Measurements from ENCODE around the gene GPR42.

GPR42 gene

GRCh38 chr19:35392742-35393715 lies 22.2 kb downstream of the GPR42 start (continued):
- TF ChIP-seq, protein P1, sequence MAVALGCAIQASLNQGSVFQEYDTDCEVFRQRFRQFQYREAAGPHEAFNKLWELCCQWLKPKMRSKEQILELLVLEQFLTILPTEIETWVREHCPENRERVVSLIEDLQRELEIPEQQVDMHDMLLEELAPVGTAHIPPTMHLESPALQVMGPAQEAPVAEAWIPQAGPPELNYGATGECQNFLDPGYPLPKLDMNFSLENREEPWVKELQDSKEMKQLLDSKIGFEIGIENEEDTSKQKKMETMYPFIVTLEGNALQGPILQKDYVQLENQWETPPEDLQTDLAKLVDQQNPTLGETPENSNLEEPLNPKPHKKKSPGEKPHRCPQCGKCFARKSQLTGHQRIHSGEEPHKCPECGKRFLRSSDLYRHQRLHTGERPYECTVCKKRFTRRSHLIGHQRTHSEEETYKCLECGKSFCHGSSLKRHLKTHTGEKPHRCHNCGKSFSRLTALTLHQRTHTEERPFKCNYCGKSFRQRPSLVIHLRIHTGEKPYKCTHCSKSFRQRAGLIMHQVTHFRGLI (tag by site-specific recombination; IDR thresholded peaks at IDR 0.05) = no peak
- TF ChIP-seq ZNF529 (tag by site-specific recombination; IDR thresholded peaks at IDR 0.05; ENCODE audit: insufficient replicate concordance) (no peak), ZNF24 (tag by site-specific recombination; IDR thresholded peaks at IDR 0.05) (no peak), ZNF549 (tag by site-specific recombination; IDR thresholded peaks at IDR 0.05) (no peak), ZNF510 (tag by site-specific recombination; IDR thresholded peaks at IDR 0.05; ENCODE audit: insufficient replicate concordance) (no peak), ZNF362 (tag by site-specific recombination; IDR thresholded peaks at IDR 0.05) (no peak), ZFP41 (tag by site-specific recombination; IDR thresholded peaks at IDR 0.05; ENCODE audit: borderline replicate concordance) (no peak), YY2 (tag by site-specific recombination; IDR thresholded peaks at IDR 0.05) (0 out of 2 replicates have a peak, but pooled peaks have one; percentile 9), ZNF157 (tag by site-specific recombination; IDR thresholded peaks at IDR 0.05) (0 out of 2 replicates have a peak, but pooled peaks have one; percentile 43)
- TF ChIP-seq, protein P2, sequence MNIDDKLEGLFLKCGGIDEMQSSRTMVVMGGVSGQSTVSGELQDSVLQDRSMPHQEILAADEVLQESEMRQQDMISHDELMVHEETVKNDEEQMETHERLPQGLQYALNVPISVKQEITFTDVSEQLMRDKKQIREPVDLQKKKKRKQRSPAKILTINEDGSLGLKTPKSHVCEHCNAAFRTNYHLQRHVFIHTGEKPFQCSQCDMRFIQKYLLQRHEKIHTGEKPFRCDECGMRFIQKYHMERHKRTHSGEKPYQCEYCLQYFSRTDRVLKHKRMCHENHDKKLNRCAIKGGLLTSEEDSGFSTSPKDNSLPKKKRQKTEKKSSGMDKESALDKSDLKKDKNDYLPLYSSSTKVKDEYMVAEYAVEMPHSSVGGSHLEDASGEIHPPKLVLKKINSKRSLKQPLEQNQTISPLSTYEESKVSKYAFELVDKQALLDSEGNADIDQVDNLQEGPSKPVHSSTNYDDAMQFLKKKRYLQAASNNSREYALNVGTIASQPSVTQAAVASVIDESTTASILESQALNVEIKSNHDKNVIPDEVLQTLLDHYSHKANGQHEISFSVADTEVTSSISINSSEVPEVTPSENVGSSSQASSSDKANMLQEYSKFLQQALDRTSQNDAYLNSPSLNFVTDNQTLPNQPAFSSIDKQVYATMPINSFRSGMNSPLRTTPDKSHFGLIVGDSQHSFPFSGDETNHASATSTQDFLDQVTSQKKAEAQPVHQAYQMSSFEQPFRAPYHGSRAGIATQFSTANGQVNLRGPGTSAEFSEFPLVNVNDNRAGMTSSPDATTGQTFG (tag by site-specific recombination; IDR thresholded peaks at IDR 0.05; ENCODE audit: borderline replicate concordance) = peak; percentile 76; the same call in 1 of the 2 replicates
- TF ChIP-seq, protein P3, sequence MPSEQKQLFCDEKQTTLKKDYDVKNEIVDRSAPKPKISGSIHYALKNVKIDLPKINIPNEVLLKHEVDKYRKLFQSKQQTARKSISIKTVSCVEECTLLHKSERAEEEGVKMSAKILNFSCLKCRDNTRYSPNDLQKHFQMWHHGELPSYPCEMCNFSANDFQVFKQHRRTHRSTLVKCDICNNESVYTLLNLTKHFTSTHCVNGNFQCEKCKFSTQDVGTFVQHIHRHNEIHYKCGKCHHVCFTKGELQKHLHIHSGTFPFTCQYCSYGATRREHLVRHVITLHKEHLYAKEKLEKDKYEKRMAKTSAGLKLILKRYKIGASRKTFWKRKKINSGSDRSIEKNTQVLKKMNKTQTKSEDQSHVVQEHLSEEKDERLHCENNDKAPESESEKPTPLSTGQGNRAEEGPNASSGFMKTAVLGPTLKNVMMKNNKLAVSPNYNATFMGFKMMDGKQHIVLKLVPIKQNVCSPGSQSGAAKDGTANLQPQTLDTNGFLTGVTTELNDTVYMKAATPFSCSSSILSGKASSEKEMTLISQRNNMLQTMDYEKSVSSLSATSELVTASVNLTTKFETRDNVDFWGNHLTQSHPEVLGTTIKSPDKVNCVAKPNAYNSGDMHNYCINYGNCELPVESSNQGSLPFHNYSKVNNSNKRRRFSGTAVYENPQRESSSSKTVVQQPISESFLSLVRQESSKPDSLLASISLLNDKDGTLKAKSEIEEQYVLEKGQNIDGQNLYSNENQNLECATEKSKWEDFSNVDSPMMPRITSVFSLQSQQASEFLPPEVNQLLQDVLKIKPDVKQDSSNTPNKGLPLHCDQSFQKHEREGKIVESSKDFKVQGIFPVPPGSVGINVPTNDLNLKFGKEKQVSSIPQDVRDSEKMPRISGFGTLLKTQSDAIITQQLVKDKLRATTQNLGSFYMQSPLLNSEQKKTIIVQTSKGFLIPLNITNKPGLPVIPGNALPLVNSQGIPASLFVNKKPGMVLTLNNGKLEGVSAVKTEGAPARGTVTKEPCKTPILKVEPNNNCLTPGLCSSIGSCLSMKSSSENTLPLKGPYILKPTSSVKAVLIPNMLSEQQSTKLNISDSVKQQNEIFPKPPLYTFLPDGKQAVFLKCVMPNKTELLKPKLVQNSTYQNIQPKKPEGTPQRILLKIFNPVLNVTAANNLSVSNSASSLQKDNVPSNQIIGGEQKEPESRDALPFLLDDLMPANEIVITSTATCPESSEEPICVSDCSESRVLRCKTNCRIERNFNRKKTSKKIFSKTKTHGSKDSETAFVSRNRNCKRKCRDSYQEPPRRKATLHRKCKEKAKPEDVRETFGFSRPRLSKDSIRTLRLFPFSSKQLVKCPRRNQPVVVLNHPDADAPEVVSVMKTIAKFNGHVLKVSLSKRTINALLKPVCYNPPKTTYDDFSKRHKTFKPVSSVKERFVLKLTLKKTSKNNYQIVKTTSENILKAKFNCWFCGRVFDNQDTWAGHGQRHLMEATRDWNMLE (tag by site-specific recombination; conservative IDR thresholded peaks at IDR 0.05; ENCODE audit: low read depth) = no peak

DNA sequence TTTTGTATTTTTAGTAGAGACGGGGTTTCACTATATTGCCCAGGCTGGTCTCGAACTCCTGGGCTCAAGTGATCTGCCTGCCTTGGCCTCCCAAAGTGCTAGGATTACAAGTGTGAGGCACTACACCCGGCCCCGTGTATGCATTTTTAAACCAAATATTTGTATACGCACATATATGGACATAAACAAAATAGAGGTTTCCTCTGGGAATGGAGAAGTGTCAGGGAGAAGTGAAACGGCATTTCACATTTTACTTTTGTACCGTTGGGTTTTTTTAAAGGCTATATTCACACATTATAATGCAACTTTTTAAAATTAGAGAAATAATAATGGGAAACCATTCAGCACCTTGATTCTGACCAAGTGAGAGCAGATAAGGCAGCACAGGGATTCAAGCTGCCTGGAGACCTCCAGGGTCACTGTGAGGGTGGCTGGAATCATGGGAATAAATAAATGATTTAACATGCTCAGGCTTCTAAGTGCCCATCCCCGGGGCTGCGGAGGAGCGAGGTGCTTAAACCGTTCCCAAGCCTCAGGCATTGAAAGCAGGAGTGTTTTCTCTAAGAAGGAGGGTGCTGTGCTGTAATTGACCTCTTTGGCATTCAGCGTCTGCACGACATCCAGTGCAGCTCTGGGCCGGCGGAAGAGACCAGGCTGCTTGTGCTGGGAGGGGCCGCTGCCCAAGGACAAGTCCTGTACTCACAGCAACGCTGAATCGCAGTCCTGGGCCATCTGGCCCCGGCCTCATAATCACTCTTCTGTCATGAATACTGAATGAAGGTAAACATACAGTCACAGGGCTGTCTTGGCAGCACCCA lies 24.7 kb downstream of the GPR42 start:
- ChIA-PET POLR2A (interaction anchor here (0.7 kb wide), 2 partner anchors 11 kb away, joined by 3 read pairs; no protein-coding TSS in a partner anchor), CTCF (interaction anchor here (0.6 to 1.3 kb wide), 6 partner anchors 35 to 266 kb away, joined by 3 to 4 read pairs (median 3); no protein-coding TSS in a partner anchor)
- H3K9me3 ChIP-seq (ENCODE audit: control insufficient read depth, insufficient read depth, low read depth, low read length) = peaks cover 2% of the 10 kb centered on the region; the same call in 1 of the 2 replicates
- H3K36me3 ChIP-seq (ENCODE audit: control insufficient read depth in 2 of 2, insufficient read depth in 1 of 2, low read length in 2 of 2) = peaks cover 0 to 3% of the 10 kb centered on the region in 2 experiments; a peak in 1 of 3 replicates
- no peak overlapping the region for H3K4me3 ChIP-seq (ENCODE audit: low read depth, low read length)
- no peaks in the 10 kb centered on the region for H3K4me1 ChIP-seq (ENCODE audit: control insufficient read depth, insufficient read depth, low read length)
- no peak overlapping the region for H3K27ac ChIP-seq (ENCODE audit: extremely low read depth, low read depth, low read length)
- TF ChIP-seq OSR2 (tag by site-specific recombination; IDR thresholded peaks at IDR 0.05) (no peak), ZNF548 (tag by site-specific recombination; IDR thresholded peaks at IDR 0.05) (no peak), SETDB1 (IDR thresholded peaks at IDR 0.05; ENCODE audit: insufficient read length, low read length) (peak; percentile 35), ZNF621 (tag by site-specific recombination; IDR thresholded peaks at IDR 0.05) (no peak), ZNF132 (tag by site-specific recombination; IDR thresholded peaks at IDR 0.05; ENCODE audit: borderline replicate concordance) (no peak), HOXD13 (CRISPR knock-in tag; IDR thresholded peaks at IDR 0.05; ENCODE audit: borderline replicate concordance) (no peak), ZBTB8A (tag by site-specific recombination; IDR thresholded peaks at IDR 0.05) (no peak)
- TF ChIP-seq, protein P4, sequence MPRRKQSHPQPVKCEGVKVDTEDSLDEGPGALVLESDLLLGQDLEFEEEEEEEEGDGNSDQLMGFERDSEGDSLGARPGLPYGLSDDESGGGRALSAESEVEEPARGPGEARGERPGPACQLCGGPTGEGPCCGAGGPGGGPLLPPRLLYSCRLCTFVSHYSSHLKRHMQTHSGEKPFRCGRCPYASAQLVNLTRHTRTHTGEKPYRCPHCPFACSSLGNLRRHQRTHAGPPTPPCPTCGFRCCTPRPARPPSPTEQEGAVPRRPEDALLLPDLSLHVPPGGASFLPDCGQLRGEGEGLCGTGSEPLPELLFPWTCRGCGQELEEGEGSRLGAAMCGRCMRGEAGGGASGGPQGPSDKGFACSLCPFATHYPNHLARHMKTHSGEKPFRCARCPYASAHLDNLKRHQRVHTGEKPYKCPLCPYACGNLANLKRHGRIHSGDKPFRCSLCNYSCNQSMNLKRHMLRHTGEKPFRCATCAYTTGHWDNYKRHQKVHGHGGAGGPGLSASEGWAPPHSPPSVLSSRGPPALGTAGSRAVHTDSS (tag by site-specific recombination; IDR thresholded peaks at IDR 0.05) = no peak
